Fibroblast of lung (primary cell): ENCODE measurements around the gene IL2RA. TPM values are rescaled to one million over a fixed set of nuclear protein-coding genes. Genes with fewer than 3 reads are reported as not detected.

Source experiments
- DNase-seq, 2 donors: peaks; one replicate each; pipeline versions ENCODE4 v3.0.0 to v3.0.0-alpha.2; 2010; ENCODE audit warnings: low read depth in 2 of 2
- H2AFZ ChIP-seq: 2 replicates; pipeline ENCODE4 v1.5.1; 2012; ENCODE audit warnings: low read length, control low read depth, inconsistent platforms
- H3K27ac ChIP-seq: 2 replicates; pipeline ENCODE4 v1.5.1; 2011; ENCODE audit warnings: low read length, control low read depth; ENCODE audit not compliant: insufficient read depth
- H3K27me3 ChIP-seq: 2 replicates; pipeline ENCODE4 v1.5.1; 2011; ENCODE audit warnings: mild to moderate bottlenecking, low read length; ENCODE audit not compliant: control insufficient read depth, insufficient read depth
- H3K36me3 ChIP-seq: 2 replicates; pipeline ENCODE4 v1.5.1; 2011; ENCODE audit warnings: low read length; ENCODE audit not compliant: control insufficient read depth, insufficient read depth
- H3K4me1 ChIP-seq: 2 replicates; pipeline ENCODE4 v1.5.1; 2011; ENCODE audit warnings: low read length; ENCODE audit not compliant: control insufficient read depth, insufficient read depth; ENCODE audit errors: extremely low read depth
- H3K4me2 ChIP-seq: 2 replicates; pipeline ENCODE4 v1.5.1; 2011; ENCODE audit warnings: low read length, control low read depth; ENCODE audit not compliant: insufficient read depth; ENCODE audit errors: extremely low read depth
- H3K4me3 ChIP-seq, 4 experiments: fragments of 200-600 bp in 1 of 4; sonication (generic) in 1 of 4; replicated peaks in 1 of 4; 2 replicates each; pipeline ENCODE4 v1.5.1; 2011 to 2016; ENCODE audit warnings: low read length in 4 of 4, low read depth in 3 of 4, mild to moderate bottlenecking in 3 of 4, control low read depth in 2 of 4, inconsistent platforms in 1 of 4, mixed read lengths in 1 of 4; ENCODE audit not compliant: insufficient read depth in 1 of 4; ENCODE audit errors: control extremely low read depth in 1 of 4
- H3K79me2 ChIP-seq: 2 replicates; pipeline ENCODE4 v1.5.1; 2012; ENCODE audit warnings: mild to moderate bottlenecking, low read length, inconsistent platforms; ENCODE audit not compliant: control insufficient read depth, insufficient read depth
- H3K9ac ChIP-seq: 2 replicates; pipeline ENCODE4 v1.5.1; 2011; ENCODE audit warnings: mild to moderate bottlenecking, low read length, control low read depth; ENCODE audit not compliant: insufficient read depth
- H3K9me3 ChIP-seq: 2 replicates; pipeline ENCODE4 v1.5.1; 2012; ENCODE audit warnings: low read depth, low read length; ENCODE audit not compliant: control insufficient read depth, insufficient read depth
- H4K20me1 ChIP-seq: 2 replicates; pipeline ENCODE4 v1.5.1; 2011; ENCODE audit warnings: low read length; ENCODE audit not compliant: control insufficient read depth, insufficient read depth; ENCODE audit errors: extremely low read depth
- CTCF ChIP-seq, 2 donors: IDR thresholded peaks in 1 of 2; conservative IDR thresholded peaks in 1 of 2; 1 replicate in 1 of 2; 2 replicates in 1 of 2; pipeline ENCODE4 v1.5.1; 2011 to 2012; ENCODE audit warnings: low read length in 2 of 2, control low read depth in 1 of 2, inconsistent platforms in 1 of 2, low read depth in 1 of 2, mild to moderate bottlenecking in 1 of 2
- EZH2 ChIP-seq: IDR thresholded peaks from 2 replicates; pipeline ENCODE4 v1.5.1; 2012; ENCODE audit warnings: low read length, control low read depth, mild to moderate bottlenecking; ENCODE audit errors: missing control alignments
- polyA plus RNA-seq, 2 donors: library from polyadenylated mRNA; depleted of rRNA in 1 of 2; stranded (reverse) in 1 of 2; unstranded in 1 of 2; fragments of >200 nt; gene quantifications; 2 replicates each; pipeline ENCODE4 v1.2.1, GENCODE V29; 2011 to 2012; ENCODE audit warnings: missing spikeins in 1 of 2
- total RNA-seq: library from RNA; depleted of rRNA; stranded (reverse); fragments of >200 nt; gene quantifications from 2 replicates; pipeline ENCODE4 v1.2.1, GENCODE V29; 2014

IL2RA gene
- total and polyA plus RNA-seq, 2 donors (not counting 1 experiment from before 2014, with no cell fraction given), result not detected

- Histone ChIP-seq H3K4me3 (no peak overlapping the region), H3K27me3 (no peaks in the 10 kb centered on the region), H3K27ac (no peak overlapping the region), H3K9ac (no peak overlapping the region), H2AFZ (no peak overlapping the region), H3K4me1 (no peaks in the 10 kb centered on the region), H3K9me3 (no peaks in the 10 kb centered on the region), H3K36me3 (no peaks in the 10 kb centered on the region), H3K79me2 (no peaks in the 10 kb centered on the region), H3K4me2 (no peak overlapping the region), H4K20me1 (no peaks in the 10 kb centered on the region)
- DNase-seq, result no peak
- TF ChIP-seq CTCF (conservative IDR thresholded peaks at IDR 0.05 in 1 of 2, IDR thresholded peaks at IDR 0.05 in 1 of 2; ENCODE audit: low read depth in 1 of 2, low read length in 2 of 2) (no peak), EZH2 (no peak)
Observed at GRCh38 chr10:6022660-6023059, 39.5 kb downstream of the IL2RA start.

DNA sequence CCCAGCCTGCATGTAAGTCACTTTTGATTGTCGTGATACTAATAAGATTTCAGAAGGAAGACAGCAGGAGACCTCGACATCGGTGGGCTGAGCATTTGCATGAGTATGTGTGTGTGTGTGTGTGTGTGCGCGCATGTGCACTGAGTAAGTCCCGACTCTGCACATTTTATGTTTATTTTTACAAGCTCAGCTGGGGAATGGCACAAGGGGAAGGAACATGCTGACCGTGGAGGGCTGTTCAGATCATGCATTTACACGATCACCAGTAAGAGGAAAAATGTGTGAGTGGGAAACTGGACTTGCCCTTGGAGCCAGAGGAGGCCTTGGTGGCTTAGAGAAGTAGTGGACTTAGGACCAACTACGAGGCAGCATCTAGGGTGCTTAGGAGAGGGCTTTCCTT lies 41.3 kb downstream of the IL2RA start:
- TF ChIP-seq EZH2 (no peak), CTCF (conservative IDR thresholded peaks at IDR 0.05 in 1 of 2, IDR thresholded peaks at IDR 0.05 in 1 of 2; ENCODE audit: low read depth in 1 of 2, low read length in 2 of 2) (no peak)
- Histone ChIP-seq H2AFZ (no peak overlapping the region), H3K9ac (no peak overlapping the region), H3K4me3 (no peak overlapping the region), H3K9me3 (no peaks in the 10 kb centered on the region), H3K79me2 (no peaks in the 10 kb centered on the region), H3K4me1 (no peaks in the 10 kb centered on the region), H3K27ac (no peak overlapping the region), H3K4me2 (no peak overlapping the region), H4K20me1 (no peaks in the 10 kb centered on the region), H3K27me3 (no peaks in the 10 kb centered on the region), H3K36me3 (no peaks in the 10 kb centered on the region)
- DNase-seq, result peak in 1 of 2 donors; percentile 18

DNA sequence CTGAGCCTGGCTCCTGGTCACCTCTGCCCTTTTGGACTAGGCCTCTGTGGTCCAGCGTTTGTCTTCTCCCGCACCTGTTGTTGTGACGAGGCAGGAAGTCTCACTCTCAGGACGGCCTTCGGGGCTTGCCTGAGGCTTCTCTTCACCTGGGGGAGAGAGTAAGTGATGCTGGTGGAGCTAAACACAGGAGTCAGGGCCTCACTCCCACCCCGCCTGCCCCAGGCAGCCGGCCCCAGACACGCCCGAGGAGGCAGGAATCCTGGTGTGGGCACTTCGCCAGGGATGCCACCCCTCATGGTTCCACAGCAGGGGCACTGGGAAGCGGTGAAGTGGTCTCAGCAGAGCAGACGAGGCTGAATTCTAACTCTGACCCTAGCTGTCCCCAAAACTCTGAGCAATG lies 42.4 kb downstream of the IL2RA start:
- no peaks in the 10 kb centered on the region for H3K36me3 ChIP-seq
- no peak overlapping the region for H3K9ac ChIP-seq
- no peak for DNase-seq
- no peak overlapping the region for H3K27ac ChIP-seq
- H3K4me2 ChIP-seq, result no peak overlapping the region
- no peaks in the 10 kb centered on the region for H3K79me2 ChIP-seq
- H3K4me1 ChIP-seq, result no peaks in the 10 kb centered on the region
- no peak overlapping the region for H2AFZ ChIP-seq
- no peak for TF ChIP-seq EZH2
- TF ChIP-seq CTCF (conservative IDR thresholded peaks at IDR 0.05 in 1 of 2, IDR thresholded peaks at IDR 0.05 in 1 of 2; ENCODE audit: low read depth in 1 of 2, low read length in 2 of 2), result no peak
- no peak overlapping the region for H3K4me3 ChIP-seq
- no peaks in the 10 kb centered on the region for H3K9me3 ChIP-seq
- H3K27me3 ChIP-seq, result no peaks in the 10 kb centered on the region
- H4K20me1 ChIP-seq, result no peaks in the 10 kb centered on the region
